ENCODE measurements around the gene GSTA4.

DNA sequence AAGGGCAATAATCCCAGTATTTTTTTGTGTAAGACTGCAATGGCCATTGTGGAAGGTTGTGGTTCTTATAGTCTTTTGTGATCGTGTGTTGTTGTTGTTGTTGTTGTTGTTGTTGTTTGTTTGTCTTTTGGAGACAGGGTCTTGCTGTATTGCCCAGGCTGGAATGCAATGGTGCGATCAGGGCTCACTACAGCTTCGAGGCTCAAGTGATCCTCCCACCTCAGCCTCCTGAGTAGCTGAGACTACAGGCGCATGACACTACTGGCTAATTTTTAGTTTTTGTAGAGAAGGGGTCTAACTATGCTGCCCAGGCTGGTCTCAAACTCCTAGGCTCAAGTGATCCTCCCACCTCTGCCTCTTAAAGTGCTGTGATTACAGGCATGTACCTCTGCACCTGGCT lies 3.5 kb upstream of the GSTA4 start:
- TF ChIP-seq, protein P1, sequence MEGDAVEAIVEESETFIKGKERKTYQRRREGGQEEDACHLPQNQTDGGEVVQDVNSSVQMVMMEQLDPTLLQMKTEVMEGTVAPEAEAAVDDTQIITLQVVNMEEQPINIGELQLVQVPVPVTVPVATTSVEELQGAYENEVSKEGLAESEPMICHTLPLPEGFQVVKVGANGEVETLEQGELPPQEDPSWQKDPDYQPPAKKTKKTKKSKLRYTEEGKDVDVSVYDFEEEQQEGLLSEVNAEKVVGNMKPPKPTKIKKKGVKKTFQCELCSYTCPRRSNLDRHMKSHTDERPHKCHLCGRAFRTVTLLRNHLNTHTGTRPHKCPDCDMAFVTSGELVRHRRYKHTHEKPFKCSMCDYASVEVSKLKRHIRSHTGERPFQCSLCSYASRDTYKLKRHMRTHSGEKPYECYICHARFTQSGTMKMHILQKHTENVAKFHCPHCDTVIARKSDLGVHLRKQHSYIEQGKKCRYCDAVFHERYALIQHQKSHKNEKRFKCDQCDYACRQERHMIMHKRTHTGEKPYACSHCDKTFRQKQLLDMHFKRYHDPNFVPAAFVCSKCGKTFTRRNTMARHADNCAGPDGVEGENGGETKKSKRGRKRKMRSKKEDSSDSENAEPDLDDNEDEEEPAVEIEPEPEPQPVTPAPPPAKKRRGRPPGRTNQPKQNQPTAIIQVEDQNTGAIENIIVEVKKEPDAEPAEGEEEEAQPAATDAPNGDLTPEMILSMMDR (conservative IDR thresholded peaks at IDR 0.05; ENCODE audit: low read depth, low read length): no peak
- no peak for TF ChIP-seq EZH2phosphoT487 (IDR thresholded peaks at IDR 0.05; ENCODE audit: borderline replicate concordance, low read length)
